HG03175 (cell line): ENCODE measurements around the gene GPR132.

Experiments used
- ATAC-seq: cut with Tn5 transposase; IDR thresholded peaks from one replicate; pipeline ENCODE4 v1.9.1; 2021; ENCODE audit warnings: mild to moderate bottlenecking, moderate library complexity; ENCODE audit not compliant: unreplicated experiment

Gene GPR132

GRCh38 chr14:105063056-105063455, 2.2 kb downstream of the GPR132 start:
- no peak for ATAC-seq

GRCh38 chr14:105062048-105062433, 3.2 kb downstream of the GPR132 start:
- no peak for ATAC-seq

GRCh38 chr14:105061428-105062047, 3.7 kb downstream of the GPR132 start:
- peak; percentile 29 for ATAC-seq

GRCh38 chr14:105060751-105061427, 4.3 kb downstream of the GPR132 start:
- peak; percentile 7 for ATAC-seq

- no peak for ATAC-seq
Observed at GRCh38 chr14:105059925-105060565, 5.2 kb downstream of the GPR132 start.

- ATAC-seq: no peak
Observed at GRCh38 chr14:105059035-105059924, 6.0 kb downstream of the GPR132 start.

- no peak for ATAC-seq
Observed at GRCh38 chr14:105058521-105059034, 6.7 kb downstream of the GPR132 start.

- ATAC-seq: no peak
Observed at GRCh38 chr14:105056303-105056831, 8.9 kb downstream of the GPR132 start.

- no peak for ATAC-seq
Observed at GRCh38 chr14:105055736-105056302, 9.4 kb downstream of the GPR132 start.

- ATAC-seq: no peak
Observed at GRCh38 chr14:105055334-105055733, 9.9 kb downstream of the GPR132 start.

- no peak for ATAC-seq
Observed at GRCh38 chr14:105053996-105054395, 11.2 kb downstream of the GPR132 start.

- no peak for ATAC-seq
Observed at GRCh38 chr14:105053421-105053820, 11.8 kb downstream of the GPR132 start.

GRCh38 chr14:105052110-105052458, 13.1 kb downstream of the GPR132 start:
- ATAC-seq: no peak

- no peak for ATAC-seq
Observed at GRCh38 chr14:105051182-105052109, 13.8 kb downstream of the GPR132 start.

- ATAC-seq: no peak
Observed at GRCh38 chr14:105050551-105050897, 14.7 kb downstream of the GPR132 start.

GRCh38 chr14:105049753-105050550, 15.3 kb downstream of the GPR132 start:
- no peak for ATAC-seq

GRCh38 chr14:105047283-105048016, 17.8 kb downstream of the GPR132 start:
- ATAC-seq: no peak

GRCh38 chr14:105046891-105047282, 18.3 kb downstream of the GPR132 start:
- no peak for ATAC-seq
